ENCODE results near the gene MADD.

DNA sequence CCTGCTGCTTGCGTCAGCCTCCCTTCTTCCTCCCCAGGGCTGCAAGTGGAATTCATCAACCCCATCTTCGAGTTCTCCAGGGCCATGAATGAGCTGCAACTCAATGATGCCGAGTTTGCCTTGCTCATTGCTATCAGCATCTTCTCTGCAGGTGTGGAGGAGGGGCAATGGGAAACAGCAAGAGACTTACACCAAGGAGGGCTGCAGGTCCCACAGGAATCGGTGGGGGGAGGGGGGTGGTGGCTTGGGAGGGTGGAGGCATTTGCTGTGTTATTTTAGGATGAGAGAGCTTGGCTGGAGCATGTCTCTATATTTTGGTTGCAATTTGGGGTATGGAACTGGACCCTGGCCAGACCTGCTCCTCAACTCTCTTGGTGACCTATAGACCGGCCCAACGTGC, 2.1 kb upstream of the MADD start:
- TF ChIP-seq, protein P1, sequence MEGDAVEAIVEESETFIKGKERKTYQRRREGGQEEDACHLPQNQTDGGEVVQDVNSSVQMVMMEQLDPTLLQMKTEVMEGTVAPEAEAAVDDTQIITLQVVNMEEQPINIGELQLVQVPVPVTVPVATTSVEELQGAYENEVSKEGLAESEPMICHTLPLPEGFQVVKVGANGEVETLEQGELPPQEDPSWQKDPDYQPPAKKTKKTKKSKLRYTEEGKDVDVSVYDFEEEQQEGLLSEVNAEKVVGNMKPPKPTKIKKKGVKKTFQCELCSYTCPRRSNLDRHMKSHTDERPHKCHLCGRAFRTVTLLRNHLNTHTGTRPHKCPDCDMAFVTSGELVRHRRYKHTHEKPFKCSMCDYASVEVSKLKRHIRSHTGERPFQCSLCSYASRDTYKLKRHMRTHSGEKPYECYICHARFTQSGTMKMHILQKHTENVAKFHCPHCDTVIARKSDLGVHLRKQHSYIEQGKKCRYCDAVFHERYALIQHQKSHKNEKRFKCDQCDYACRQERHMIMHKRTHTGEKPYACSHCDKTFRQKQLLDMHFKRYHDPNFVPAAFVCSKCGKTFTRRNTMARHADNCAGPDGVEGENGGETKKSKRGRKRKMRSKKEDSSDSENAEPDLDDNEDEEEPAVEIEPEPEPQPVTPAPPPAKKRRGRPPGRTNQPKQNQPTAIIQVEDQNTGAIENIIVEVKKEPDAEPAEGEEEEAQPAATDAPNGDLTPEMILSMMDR (IDR thresholded peaks at IDR 0.05; ENCODE audit: poor library complexity, severe bottlenecking), result no peak
- no peak for TF ChIP-seq TAF1 (IDR thresholded peaks at IDR 0.05; ENCODE audit: low read depth)
- TF ChIP-seq EP300 (conservative IDR thresholded peaks at IDR 0.05; ENCODE audit: poor library complexity, severe bottlenecking), result no peak
- no peak for TF ChIP-seq RAD21 (conservative IDR thresholded peaks at IDR 0.05)
- TF ChIP-seq POLR2AphosphoS5 (IDR thresholded peaks at IDR 0.05), result no peak
- no peak for TF ChIP-seq EZH2 (IDR thresholded peaks at IDR 0.05; ENCODE audit: borderline replicate concordance, insufficient read depth, low read length, poor library complexity, severe bottlenecking)
- TF ChIP-seq, protein P2, sequence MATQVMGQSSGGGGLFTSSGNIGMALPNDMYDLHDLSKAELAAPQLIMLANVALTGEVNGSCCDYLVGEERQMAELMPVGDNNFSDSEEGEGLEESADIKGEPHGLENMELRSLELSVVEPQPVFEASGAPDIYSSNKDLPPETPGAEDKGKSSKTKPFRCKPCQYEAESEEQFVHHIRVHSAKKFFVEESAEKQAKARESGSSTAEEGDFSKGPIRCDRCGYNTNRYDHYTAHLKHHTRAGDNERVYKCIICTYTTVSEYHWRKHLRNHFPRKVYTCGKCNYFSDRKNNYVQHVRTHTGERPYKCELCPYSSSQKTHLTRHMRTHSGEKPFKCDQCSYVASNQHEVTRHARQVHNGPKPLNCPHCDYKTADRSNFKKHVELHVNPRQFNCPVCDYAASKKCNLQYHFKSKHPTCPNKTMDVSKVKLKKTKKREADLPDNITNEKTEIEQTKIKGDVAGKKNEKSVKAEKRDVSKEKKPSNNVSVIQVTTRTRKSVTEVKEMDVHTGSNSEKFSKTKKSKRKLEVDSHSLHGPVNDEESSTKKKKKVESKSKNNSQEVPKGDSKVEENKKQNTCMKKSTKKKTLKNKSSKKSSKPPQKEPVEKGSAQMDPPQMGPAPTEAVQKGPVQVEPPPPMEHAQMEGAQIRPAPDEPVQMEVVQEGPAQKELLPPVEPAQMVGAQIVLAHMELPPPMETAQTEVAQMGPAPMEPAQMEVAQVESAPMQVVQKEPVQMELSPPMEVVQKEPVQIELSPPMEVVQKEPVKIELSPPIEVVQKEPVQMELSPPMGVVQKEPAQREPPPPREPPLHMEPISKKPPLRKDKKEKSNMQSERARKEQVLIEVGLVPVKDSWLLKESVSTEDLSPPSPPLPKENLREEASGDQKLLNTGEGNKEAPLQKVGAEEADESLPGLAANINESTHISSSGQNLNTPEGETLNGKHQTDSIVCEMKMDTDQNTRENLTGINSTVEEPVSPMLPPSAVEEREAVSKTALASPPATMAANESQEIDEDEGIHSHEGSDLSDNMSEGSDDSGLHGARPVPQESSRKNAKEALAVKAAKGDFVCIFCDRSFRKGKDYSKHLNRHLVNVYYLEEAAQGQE (IDR thresholded peaks at IDR 0.05; ENCODE audit: borderline replicate concordance), result no peak
- TF ChIP-seq SMC3 (conservative IDR thresholded peaks at IDR 0.05; ENCODE audit: poor library complexity), result no peak
- TF ChIP-seq MXI1 (conservative IDR thresholded peaks at IDR 0.05; ENCODE audit: poor library complexity, severe bottlenecking), result no peak
